Brain pericyte (primary cell): Measurements from ENCODE around the gene GBF1.

Experiments
- DNase-seq: peaks from one replicate; pipeline ENCODE4 v3.0.0-alpha.2; 2012; ENCODE audit warnings: low read depth, low spot score

Gene GBF1

GRCh38 chr10:102421507-102421756 lies 176.1 kb downstream of the GBF1 start:
- DNase-seq = no peak

- DNase-seq = no peak
Observed at GRCh38 chr10:102421757-102422512, 176.6 kb downstream of the GBF1 start.

DNA sequence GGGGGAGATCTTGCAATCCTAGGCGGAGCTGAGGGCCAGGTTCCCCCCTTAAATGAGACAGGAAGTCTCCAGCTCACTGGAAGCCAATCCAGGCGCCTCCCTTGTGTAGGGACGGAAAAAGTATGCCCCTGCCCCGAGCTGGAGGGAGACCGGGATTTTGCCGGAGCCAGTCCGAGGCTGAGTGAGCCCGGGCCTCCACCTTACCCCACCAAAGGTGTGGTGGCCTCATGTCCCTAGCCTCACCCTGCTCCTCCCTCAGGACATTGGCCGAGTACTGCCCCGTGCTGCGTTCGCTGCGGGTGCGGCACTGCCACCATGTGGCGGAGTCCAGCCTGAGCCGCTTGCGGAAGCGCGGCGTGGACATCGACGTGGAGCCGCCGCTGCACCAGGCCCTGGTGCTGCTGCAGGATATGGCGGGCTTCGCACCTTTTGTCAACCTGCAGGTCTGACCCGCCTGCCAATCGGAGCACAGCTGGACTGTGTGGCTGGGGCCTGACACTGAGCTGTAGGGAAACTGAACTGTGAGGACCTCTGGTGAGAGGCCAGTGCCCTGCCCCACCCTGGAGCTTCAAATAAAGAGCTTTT lies 177.3 kb downstream of the GBF1 start:
- DNase-seq = no peak

DNA sequence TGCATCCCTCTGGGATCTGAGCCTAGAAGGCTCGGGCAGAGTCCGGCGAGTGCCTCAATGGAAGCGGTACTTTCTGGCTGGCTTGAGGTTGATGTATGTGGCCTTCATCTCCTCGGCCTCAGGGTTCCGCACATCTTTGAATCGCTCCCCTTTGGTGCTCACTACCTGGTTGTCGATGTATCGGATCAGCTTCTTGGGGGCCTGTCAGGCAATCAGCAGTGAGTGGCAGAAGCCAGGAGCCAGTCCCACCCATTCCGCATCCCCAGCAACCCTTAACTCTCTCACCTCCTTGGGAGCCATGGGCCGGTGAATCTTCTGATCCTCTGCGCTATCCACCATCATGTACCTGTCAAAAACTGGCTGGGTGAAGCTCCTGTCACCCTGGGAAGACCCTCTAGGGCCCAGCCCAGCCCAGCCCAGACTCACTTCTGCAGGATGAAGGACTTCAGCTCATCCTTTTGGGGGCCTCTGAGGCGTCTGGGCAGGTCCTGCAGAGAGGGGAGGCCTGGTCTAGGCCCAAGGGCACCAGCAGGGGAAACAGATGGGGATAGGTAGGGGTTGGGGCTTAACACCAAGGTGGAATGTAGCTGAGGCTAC lies 178.1 kb downstream of the GBF1 start:
- DNase-seq = no peak

DNA sequence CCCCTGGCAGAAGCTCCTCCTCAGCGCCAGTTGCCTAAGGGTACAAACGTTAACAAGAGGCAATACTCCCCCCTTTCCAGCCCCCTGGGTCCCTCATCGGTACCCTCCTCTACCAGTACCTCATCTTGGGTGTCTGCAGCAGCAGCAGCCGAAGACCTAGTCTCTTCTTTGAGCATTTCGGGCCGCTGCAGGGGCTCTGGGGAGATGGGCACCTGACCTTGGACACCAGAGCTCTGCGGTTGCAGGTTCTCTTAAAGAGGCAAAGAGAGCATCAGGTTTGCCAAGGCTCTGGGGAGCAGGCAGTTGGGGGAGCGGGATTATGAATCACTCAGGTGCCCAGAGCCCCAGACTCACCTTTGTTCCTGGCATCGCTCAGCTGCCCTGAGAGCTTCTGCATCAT lies 178.8 kb downstream of the GBF1 start:
- no peak for DNase-seq

- DNase-seq = no peak
Observed at GRCh38 chr10:102424916-102425315, 179.6 kb downstream of the GBF1 start.

GRCh38 chr10:102425444-102425843 lies 180.1 kb downstream of the GBF1 start:
- DNase-seq = no peak

DNA sequence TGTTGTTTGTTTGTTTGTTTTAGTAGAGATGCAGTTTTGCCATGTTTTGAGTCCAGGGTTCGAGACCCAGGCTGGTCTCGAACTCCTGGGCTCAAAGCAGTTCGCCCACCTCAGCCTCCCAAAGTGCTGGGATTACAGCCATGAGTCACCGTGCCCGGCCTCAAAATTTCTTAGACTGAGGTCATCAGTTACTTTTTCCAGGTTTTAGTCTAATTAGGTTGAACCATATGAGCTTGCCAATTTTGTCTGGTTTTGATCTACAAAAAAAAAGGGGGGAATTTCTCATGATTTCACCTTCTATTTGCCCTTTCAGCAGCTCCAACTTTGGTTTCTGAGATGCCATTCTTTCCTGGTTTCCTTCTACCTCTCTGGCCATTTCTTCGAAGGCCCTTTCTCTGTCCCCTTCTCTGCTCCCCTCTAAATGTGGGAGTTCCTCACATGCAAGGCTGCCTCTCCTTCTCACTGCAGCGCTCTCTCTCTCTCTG lies 181.5 kb downstream of the GBF1 start:
- DNase-seq = no peak

DNA sequence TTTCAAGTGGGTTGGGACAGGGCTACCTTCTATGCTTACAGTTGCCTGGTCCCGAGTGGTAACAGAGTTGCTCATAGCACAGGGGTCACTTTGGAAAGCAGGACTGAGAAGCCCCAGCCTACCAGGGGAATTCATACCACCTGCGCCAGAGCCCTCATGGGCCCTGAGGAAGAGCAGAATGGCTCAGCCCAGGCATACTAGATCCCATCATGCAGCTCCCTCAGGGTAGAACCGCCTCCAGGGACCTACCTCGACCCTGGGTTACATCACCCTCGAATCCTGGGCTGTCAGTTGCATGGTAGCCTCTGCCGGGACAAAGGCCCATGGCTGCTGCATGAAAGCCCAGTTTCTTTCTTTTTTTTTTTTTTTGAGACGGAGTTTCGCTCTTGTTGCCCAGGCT lies 184.1 kb downstream of the GBF1 start:
- DNase-seq = no peak

DNA sequence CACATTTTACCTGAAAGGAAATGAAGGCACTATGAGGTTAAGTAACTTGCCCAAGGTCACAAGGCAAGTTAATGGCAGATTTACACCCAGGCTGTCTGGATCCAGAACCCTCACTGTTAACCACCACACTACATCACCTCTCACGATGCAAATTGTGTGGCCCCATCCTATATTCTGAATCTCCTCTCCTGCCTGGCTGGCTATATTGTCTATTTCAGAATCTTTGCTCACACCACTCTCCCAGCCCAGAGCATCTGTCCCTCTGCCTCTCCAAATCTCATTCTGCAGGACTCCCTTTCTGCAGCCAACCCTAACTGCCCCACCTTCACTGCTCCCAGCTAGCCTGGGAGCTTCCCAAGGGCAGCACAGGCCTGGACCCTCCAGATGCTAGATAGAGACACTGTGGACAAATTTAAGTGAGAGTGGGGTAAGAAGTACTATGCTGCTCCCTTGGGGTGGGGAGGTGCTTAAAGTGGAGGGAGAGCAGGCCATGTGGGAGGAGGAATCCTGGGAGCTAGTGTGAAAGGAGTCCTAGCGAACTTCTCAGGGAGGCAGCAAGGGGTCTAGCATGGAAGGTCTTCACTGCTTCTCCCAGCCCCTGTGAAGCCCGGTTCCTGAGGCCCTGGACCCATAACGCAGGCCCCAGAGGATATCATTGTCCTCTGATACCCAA lies 186.3 kb downstream of the GBF1 start:
- no peak for DNase-seq
